H1 (cell line): ENCODE results near the gene THBS4. TPM values are rescaled to one million over a fixed set of nuclear protein-coding genes. Genes with fewer than 3 reads are reported as not detected.

ENCODE experiments used
- CTCF ChIA-PET: fragments of 300-600 bp; sonication (Branson Sonifier 250); formaldehyde crosslinking; loops from one replicate; lab custom pipeline; 2021; ENCODE audit not compliant: partially characterized antibody; lab: Charles Lee
- POLR2A ChIA-PET: fragments of 300-600 bp; sonication (Branson Sonifier 250); formaldehyde crosslinking; loops from one replicate; lab custom pipeline; 2021; ENCODE audit warnings: inconsistent platforms; ENCODE audit not compliant: partially characterized antibody; lab: Charles Lee
- DNase-seq, 2 experiments: peaks; one replicate each; pipeline versions ENCODE4 v3.0.0 to v3.0.0-alpha.2; 2010 to 2022; ENCODE audit warnings: low spot score in 2 of 2, low read depth in 1 of 2, mixed read lengths in 1 of 2
- FAIRE-seq: peaks from 2 replicates; lab custom pipeline; 2011; peaks lifted over from hg19 to GRCh38; lab: Jason Lieb, UNC
- H2AFZ ChIP-seq: 2 replicates; pipeline ENCODE4 v1.8.1; 2012; ENCODE audit warnings: low read length, inconsistent platforms
- H2AK5ac ChIP-seq: 2 replicates; pipeline ENCODE4 v1.6.1; 2013; ENCODE audit warnings: low read depth, low read length
- H2BK120ac ChIP-seq: replicated peaks from 2 replicates; pipeline ENCODE3; 2013; ENCODE audit warnings: low read depth, low read length, inconsistent platforms
- H2BK12ac ChIP-seq: 2 replicates; pipeline ENCODE4 v1.6.1; 2013; ENCODE audit warnings: low read depth, low read length
- H2BK15ac ChIP-seq: 2 replicates; pipeline ENCODE4 v1.6.1; 2013; ENCODE audit warnings: low read length
- H2BK20ac ChIP-seq: 2 replicates; pipeline ENCODE4 v1.6.1; 2013; ENCODE audit warnings: low read length
- H2BK5ac ChIP-seq: 2 replicates; pipeline ENCODE4 v1.6.1; 2013; ENCODE audit warnings: low read depth, low read length
- H3K14ac ChIP-seq: 2 replicates; pipeline ENCODE4 v1.6.1; 2013; ENCODE audit warnings: inconsistent platforms; ENCODE audit not compliant: insufficient read length
- H3K18ac ChIP-seq: 2 replicates; pipeline ENCODE4 v1.6.1; 2013; ENCODE audit warnings: low read length; ENCODE audit errors: extremely low read depth
- H3K23ac ChIP-seq: 2 replicates; pipeline ENCODE4 v1.6.1; 2013; ENCODE audit warnings: inconsistent platforms; ENCODE audit not compliant: insufficient read length
- H3K23me2 ChIP-seq: 2 replicates; pipeline ENCODE4 v1.6.1; 2013; ENCODE audit warnings: low read depth, low read length
- H3K27ac ChIP-seq: 2 replicates; pipeline ENCODE4 v1.6.1; 2011; ENCODE audit warnings: low read depth, low read length, inconsistent platforms
- H3K27me3 ChIP-seq, 4 experiments: replicated peaks in 1 of 4; 1 replicate in 1 of 4; 2 replicates in 3 of 4; pipeline versions ENCODE4 v1.6.1 to v1.8.1; 2011 to 2013; ENCODE audit warnings: low read length in 3 of 4, mild to moderate bottlenecking in 3 of 4, inconsistent platforms in 2 of 4, mixed read lengths in 2 of 4, moderate library complexity in 1 of 4; ENCODE audit not compliant: control insufficient read depth in 3 of 4, insufficient read depth in 3 of 4; ENCODE audit errors: extremely low read depth in 1 of 4
- H3K36me3 ChIP-seq, 4 experiments: 2 replicates each; pipeline versions ENCODE4 v1.6.1 to v1.8.1; 2011 to 2013; ENCODE audit warnings: mild to moderate bottlenecking in 4 of 4, low read length in 3 of 4, moderate library complexity in 2 of 4, control low read depth in 1 of 4, inconsistent platforms in 1 of 4; ENCODE audit not compliant: insufficient read depth in 4 of 4, control insufficient read depth in 2 of 4
- H3K4ac ChIP-seq: replicated peaks from 2 replicates; pipeline ENCODE3; 2013; ENCODE audit warnings: low read length, low read depth, mixed read lengths, inconsistent platforms; ENCODE audit not compliant: insufficient read length
- H3K4me1 ChIP-seq, 4 experiments: replicated peaks in 1 of 4; 1 replicate in 1 of 4; 2 replicates in 3 of 4; pipeline versions ENCODE4 v1.6.1 to v1.8.1; 2011 to 2013; ENCODE audit warnings: low read length in 3 of 4, inconsistent platforms in 2 of 4, mixed read lengths in 1 of 4; ENCODE audit not compliant: insufficient read depth in 4 of 4, control insufficient read depth in 3 of 4
- H3K4me2 ChIP-seq, 2 experiments: 2 replicates each; pipeline versions ENCODE4 v1.6.1 to v1.8.1; 2011 to 2013; ENCODE audit warnings: low read depth in 2 of 2, low read length in 2 of 2, control low read depth in 1 of 2, inconsistent platforms in 1 of 2, mild to moderate bottlenecking in 1 of 2; ENCODE audit not compliant: insufficient read depth in 1 of 2
- H3K4me3 ChIP-seq, 4 experiments: fragments of 200-600, 300-600 bp in 1 of 4; sonication (generic), shearing (Covaris generic), sonication (Bioruptor Twin) in 1 of 4; 2 replicates each; pipeline versions ENCODE4 v1.5.1 to v1.8.1; 2011 to 2016; ENCODE audit warnings: low read length in 4 of 4, low read depth in 3 of 4, control low read depth in 2 of 4, inconsistent platforms in 2 of 4, mild to moderate bottlenecking in 2 of 4, mixed read lengths in 1 of 4, moderate library complexity in 1 of 4; ENCODE audit not compliant: insufficient read depth in 2 of 4; ENCODE audit errors: extremely low read depth in 1 of 4
- H3K56ac ChIP-seq: replicated peaks from 2 replicates; pipeline ENCODE3; 2013; ENCODE audit warnings: low read depth, mild to moderate bottlenecking, mixed read lengths, low read length, inconsistent platforms; ENCODE audit not compliant: insufficient read length
- H3K79me1 ChIP-seq: 2 replicates; pipeline ENCODE4 v1.6.1; 2013; ENCODE audit warnings: low read depth, low read length, control low read depth
- H3K79me2 ChIP-seq, 2 experiments: 2 replicates each; pipeline versions ENCODE4 v1.6.1 to v1.8.1; 2012 to 2013; ENCODE audit warnings: low read length in 2 of 2, mild to moderate bottlenecking in 2 of 2, inconsistent platforms in 1 of 2; ENCODE audit not compliant: insufficient read depth in 2 of 2, control insufficient read depth in 1 of 2
- H3K9ac ChIP-seq, 4 experiments: replicated peaks in 1 of 4; 1 replicate in 1 of 4; 2 replicates in 3 of 4; pipeline versions ENCODE4 v1.6.1 to v1.8.1; 2011 to 2013; ENCODE audit warnings: low read depth in 3 of 4, low read length in 3 of 4, control low read depth in 2 of 4, mild to moderate bottlenecking in 2 of 4, moderate library complexity in 2 of 4, inconsistent platforms in 1 of 4; ENCODE audit errors: extremely low read depth in 1 of 4
- H3K9me3 ChIP-seq, 2 experiments: 2 replicates each; pipeline versions ENCODE4 v1.6.1 to v1.8.1; 2012 to 2013; ENCODE audit warnings: mild to moderate bottlenecking in 2 of 2, moderate library complexity in 2 of 2, control low read depth in 1 of 2, inconsistent platforms in 1 of 2, low read depth in 1 of 2, low read length in 1 of 2, mixed read lengths in 1 of 2; ENCODE audit not compliant: insufficient read depth in 2 of 2
- H4K20me1 ChIP-seq, 2 experiments: replicated peaks in 1 of 2; 2 replicates each; pipeline versions ENCODE3 to v1.8.1; 2011 to 2013; ENCODE audit warnings: inconsistent platforms in 2 of 2, low read length in 2 of 2, mild to moderate bottlenecking in 1 of 2; ENCODE audit not compliant: insufficient read depth in 2 of 2, control insufficient read depth in 1 of 2
- H4K5ac ChIP-seq: 2 replicates; pipeline ENCODE4 v1.6.1; 2013; ENCODE audit warnings: low read length, low read depth, mixed read lengths, inconsistent platforms; ENCODE audit not compliant: insufficient read length
- H4K8ac ChIP-seq: 2 replicates; pipeline ENCODE4 v1.8.0; 2013; ENCODE audit warnings: mild to moderate bottlenecking, moderate library complexity, low read length, inconsistent platforms; ENCODE audit not compliant: insufficient read depth; ENCODE audit errors: extremely low read depth
- H4K91ac ChIP-seq: replicated peaks from 2 replicates; pipeline ENCODE3; 2013; ENCODE audit warnings: low read length, mixed read lengths, inconsistent platforms; ENCODE audit not compliant: insufficient read length
- CTCF ChIP-seq, 3 experiments: IDR thresholded peaks; 1 replicate in 2 of 3; 2 replicates in 1 of 3; pipeline versions ENCODE4 v1.5.1 to v1.6.1; 2011; ENCODE audit warnings: low read length in 3 of 3, mild to moderate bottlenecking in 3 of 3, inconsistent platforms in 2 of 3, low read depth in 1 of 3, moderate library complexity in 1 of 3; ENCODE audit not compliant: insufficient read depth in 1 of 3; ENCODE audit errors: control extremely low read depth in 1 of 3
- PHF8 ChIP-seq: fragments of 200-600 bp; sonication (generic); conservative IDR thresholded peaks from 2 replicates; pipeline ENCODE4 v1.7.1; 2012; ENCODE audit warnings: low read depth, mild to moderate bottlenecking, inconsistent platforms, low read length, moderate library complexity
- RAD21 ChIP-seq, 2 experiments: IDR thresholded peaks in 1 of 2; conservative IDR thresholded peaks in 1 of 2; 2 replicates each; pipeline ENCODE4 v1.6.1; 2011; ENCODE audit warnings: low read depth in 2 of 2, low read length in 2 of 2, improper control_type of control experiment in 1 of 2, inconsistent platforms in 1 of 2, mild to moderate bottlenecking in 1 of 2, moderate library complexity in 1 of 2
- SIN3A ChIP-seq, 2 experiments: IDR thresholded peaks in 1 of 2; conservative IDR thresholded peaks in 1 of 2; 2 replicates each; pipeline ENCODE4 v1.6.1; 2011 to 2012; ENCODE audit warnings: low read length in 2 of 2, improper control_type of control experiment in 1 of 2, low read depth in 1 of 2, mild to moderate bottlenecking in 1 of 2
- WGBS, 2 experiments: shearing (Covaris generic) in 1 of 2; methylation state at CpG; one replicate each; pipeline versions ENCODE4 v1.1.6 to v1.1.7; 2013 to 2015; ENCODE audit warnings: low lambda C conversion rate in 2 of 2, mixed read lengths in 2 of 2, inconsistent platforms in 1 of 2, low coverage in 1 of 2, missing lambda C conversion rate in 1 of 2; ENCODE audit not compliant: insufficient replicate concordance in 2 of 2, insufficient coverage in 1 of 2, insufficient read length in 1 of 2; ENCODE audit errors: extremely low coverage in 1 of 2, missing lambda C conversion rate in 1 of 2; 5-methylcytosine and 5-hydroxymethylcytosine counted together
- polyA plus RNA-seq, 7 experiments: library from polyadenylated mRNA; depleted of rRNA in 3 of 7; stranded (reverse) in 5 of 7; unstranded in 2 of 7; fragments of >200 nt in 5 of 7; fragments of 200-250 nt in 2 of 7; gene quantifications; 1 replicate in 5 of 7; 2 replicates in 1 of 7; 4 replicates in 1 of 7; pipeline versions ENCODE4 v1.2.1 to v1.2.3, GENCODE V29; 2011 to 2013; ENCODE audit warnings: missing spikeins in 2 of 7, mixed read lengths in 2 of 7
- total RNA-seq: library from RNA; stranded (reverse); fragmentation: NEBNext Ultra II Directional; extraction: Animal tissue kit (Norgen Biotek cat#: 25700); gene quantifications from 2 replicates; pipeline ENCODE4 v1.2.1, GENCODE V29; 2021

The THBS4 gene
- total and polyA plus RNA-seq, 2 of the 8 experiments (the other 6 are each of a cell fraction or from before 2014, with no cell fraction given), result 12.8 to 25.4 TPM

- DNase-seq, result peak in 1 of 2 experiments; percentile 77
These were observed 48.1 kb downstream of the THBS4 start for GRCh38 chr5:80083101-80083890.

More at GRCh38 chr5:80083101-80083890, 48.1 kb downstream of the THBS4 start:
- ChIA-PET POLR2A (interaction anchor here (0.5 to 1.4 kb wide), 5 partner anchors 9 to 224 kb away, joined by 3 to 4 read pairs (median 3); no protein-coding TSS in a partner anchor), CTCF (interaction anchor here (0.6 to 4.5 kb wide), 86 partner anchors 9 to 1472 kb away, joined by 3 to 43 read pairs (median 4); partner anchors contain the start of genes MTX3 and SERINC5)
- H4K8ac ChIP-seq, result peak overlapping the region; percentile 59; the same call in 1 of the 2 replicates
- H3K9ac ChIP-seq, result no peak overlapping the region
- no peak overlapping the region for H3K23ac ChIP-seq
- no peaks in the 10 kb centered on the region for H3K79me2 ChIP-seq
- no peak overlapping the region for H3K18ac ChIP-seq
- no peak overlapping the region for H3K56ac ChIP-seq
- H4K5ac ChIP-seq, result no peak overlapping the region
- H3K79me1 ChIP-seq, result no peaks in the 10 kb centered on the region
- TF ChIP-seq RAD21 (IDR thresholded peaks at IDR 0.05 in 1 of 2, conservative IDR thresholded peaks at IDR 0.05 in 1 of 2; ENCODE audit: low read depth in 2 of 2, low read length in 2 of 2) (peak; percentile 75 to 77), CTCF (IDR thresholded peaks at IDR 0.05; ENCODE audit: control extremely low read depth in 1 of 3, insufficient read depth in 1 of 3, low read depth in 1 of 3, low read length in 3 of 3) (peak in 2 of 3 experiments; percentile 51 to 63; a peak in 2 of 4 replicates), PHF8 (no peak), SIN3A (conservative IDR thresholded peaks at IDR 0.05 in 1 of 2, IDR thresholded peaks at IDR 0.05 in 1 of 2; ENCODE audit: low read depth in 1 of 2, low read length in 2 of 2) (0 out of 4 replicates have a peak, but pooled peaks of 1 of the 2 experiments have one; percentile 33)
- H3K23me2 ChIP-seq, result no peaks in the 10 kb centered on the region
- no peak overlapping the region for H2AFZ ChIP-seq
- H3K4ac ChIP-seq, result no peak overlapping the region
- FAIRE-seq, result peak; percentile 87
- 61% methylated on average over 19 of the region's 19 CpGs; no CpG with 5 or more reads in 1 of the 2 experiments for WGBS, 2 experiments
- no peaks in the 10 kb centered on the region for H3K9me3 ChIP-seq
- H3K4me2 ChIP-seq, result 0 out of 4 replicates have a peak overlapping the region, but pooled peaks of 1 of the 2 experiments have one; percentile 5
- no peaks in the 10 kb centered on the region for H4K20me1 ChIP-seq
- H2BK20ac ChIP-seq, result no peak overlapping the region
- H3K4me1 ChIP-seq, result no peaks in the 10 kb centered on the region; a peak in 1 of 7 replicates
- no peaks in the 10 kb centered on the region for H3K36me3 ChIP-seq
- H3K27ac ChIP-seq, result no peak overlapping the region
- H3K27me3 ChIP-seq, result no peaks in the 10 kb centered on the region
- H2BK12ac ChIP-seq, result no peak overlapping the region
- no peak overlapping the region for H4K91ac ChIP-seq
- no peak overlapping the region for H2BK120ac ChIP-seq
- no peak overlapping the region for H2BK5ac ChIP-seq
- H3K14ac ChIP-seq, result no peak overlapping the region
- no peak overlapping the region for H3K4me3 ChIP-seq
- no peak overlapping the region for H2BK15ac ChIP-seq
- no peak overlapping the region for H2AK5ac ChIP-seq
